GM19239 (cell line): ENCODE measurements around the gene HOXC6.
A peak's percentile ranks its signal among the peaks of the same experiment; 100 is the strongest.

ENCODE experiments used
- DNase-seq: peaks from one replicate; pipeline ENCODE4 v3.0.0; 2011; ENCODE audit warnings: low spot score; ENCODE audit not compliant: insufficient read length
- FAIRE-seq: peaks from 2 replicates; lab custom pipeline; 2011; peaks lifted over from hg19 to GRCh38; lab: Jason Lieb, UNC

The HOXC6 gene

DNA sequence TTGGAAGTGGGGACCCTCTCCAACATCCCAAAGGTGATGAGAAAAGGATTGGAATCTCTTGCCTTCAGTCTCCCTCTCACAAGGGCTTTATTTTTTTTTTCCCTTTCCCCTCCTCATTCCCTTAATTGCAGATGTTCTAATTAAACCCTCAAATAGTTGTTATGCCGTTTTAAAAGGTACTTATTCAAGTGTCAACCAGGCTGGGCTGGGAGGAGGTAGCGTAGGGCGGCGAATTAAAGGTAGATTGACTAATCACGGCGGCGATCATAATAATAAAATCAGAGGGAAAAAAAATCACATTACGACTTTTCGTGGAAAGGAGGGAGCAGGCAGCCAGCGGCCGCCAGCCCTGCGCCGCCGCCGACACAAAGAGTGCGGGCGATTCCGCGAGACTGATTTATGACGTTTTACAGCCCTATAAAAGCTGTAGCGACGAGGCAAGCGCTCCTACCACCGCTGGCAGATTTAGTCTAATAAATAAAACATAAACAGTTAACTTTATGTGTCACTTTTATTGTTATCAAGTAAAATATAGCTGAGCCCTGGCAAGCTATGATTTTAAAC is 23.7 kb downstream of the HOXC6 start:
- no peak for DNase-seq

DNA sequence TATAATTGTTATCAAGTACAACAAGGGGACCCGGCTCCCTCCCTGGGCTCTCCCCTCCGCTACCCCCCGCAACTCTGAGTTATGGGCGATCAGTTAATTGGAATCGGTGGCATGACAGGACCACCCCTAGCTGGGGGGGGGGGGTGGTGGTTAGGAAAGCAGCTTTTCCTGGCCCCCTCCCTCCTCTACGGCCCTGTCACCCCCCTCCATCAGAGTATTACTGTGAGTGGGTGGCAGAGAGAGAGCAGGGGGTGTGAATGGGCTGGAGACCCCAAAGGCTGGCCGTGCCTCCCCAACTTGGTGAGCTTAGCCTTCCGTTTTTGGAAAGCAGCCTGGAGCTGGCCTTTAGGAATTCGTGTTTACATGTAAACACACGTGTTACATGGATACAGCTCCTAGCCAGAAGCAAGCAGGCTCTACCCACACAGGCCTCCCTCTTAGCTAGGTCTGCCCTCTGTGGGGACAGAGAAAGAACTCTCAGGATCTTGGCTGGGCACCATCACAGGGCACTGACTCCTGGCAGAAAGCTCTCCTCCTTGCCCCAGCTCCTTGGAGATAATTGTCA is 24.3 kb downstream of the HOXC6 start:
- FAIRE-seq (no peak), DNase-seq (no peak)

More for the DNA sequence above, 23.7 kb downstream of the HOXC6 start:
- FAIRE-seq = no peak

DNA sequence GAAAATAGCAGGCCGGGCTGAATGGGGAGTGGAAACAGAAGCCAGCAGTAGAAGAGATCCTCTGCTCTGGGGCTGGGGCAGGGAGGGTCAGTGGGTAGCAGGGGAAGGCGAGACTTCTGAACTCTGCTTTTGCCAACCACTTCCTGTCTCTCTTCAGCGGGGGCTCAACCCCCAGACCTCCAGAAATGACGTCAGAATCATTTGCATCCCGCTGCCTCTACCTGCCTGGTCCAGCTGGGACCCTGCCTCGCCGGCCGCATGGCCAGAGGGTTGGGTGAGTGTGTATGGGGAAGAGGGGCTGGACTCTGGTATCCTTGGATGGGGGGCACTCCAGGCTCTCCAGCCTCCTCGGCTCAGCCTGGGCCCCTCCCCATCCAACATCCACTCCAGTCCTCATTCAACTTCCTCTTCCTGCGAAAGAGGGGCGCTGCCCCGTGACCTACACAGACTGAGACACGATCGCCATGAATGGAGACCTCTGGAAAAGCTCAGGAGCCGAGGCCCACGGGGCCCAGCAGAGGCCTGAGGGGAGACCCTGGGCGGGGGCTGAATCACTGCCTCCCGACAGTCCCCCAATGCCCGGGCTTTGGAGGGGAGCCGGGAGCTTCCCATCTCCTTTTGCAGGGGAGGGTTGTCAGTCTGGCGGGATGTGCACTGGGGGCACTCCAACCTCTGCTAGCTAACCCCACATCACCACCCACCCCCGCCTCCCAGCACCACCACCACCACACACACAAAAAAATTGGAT is 24.9 kb downstream of the HOXC6 start:
- FAIRE-seq (peak; percentile 94), DNase-seq (peak; percentile 77)

DNA sequence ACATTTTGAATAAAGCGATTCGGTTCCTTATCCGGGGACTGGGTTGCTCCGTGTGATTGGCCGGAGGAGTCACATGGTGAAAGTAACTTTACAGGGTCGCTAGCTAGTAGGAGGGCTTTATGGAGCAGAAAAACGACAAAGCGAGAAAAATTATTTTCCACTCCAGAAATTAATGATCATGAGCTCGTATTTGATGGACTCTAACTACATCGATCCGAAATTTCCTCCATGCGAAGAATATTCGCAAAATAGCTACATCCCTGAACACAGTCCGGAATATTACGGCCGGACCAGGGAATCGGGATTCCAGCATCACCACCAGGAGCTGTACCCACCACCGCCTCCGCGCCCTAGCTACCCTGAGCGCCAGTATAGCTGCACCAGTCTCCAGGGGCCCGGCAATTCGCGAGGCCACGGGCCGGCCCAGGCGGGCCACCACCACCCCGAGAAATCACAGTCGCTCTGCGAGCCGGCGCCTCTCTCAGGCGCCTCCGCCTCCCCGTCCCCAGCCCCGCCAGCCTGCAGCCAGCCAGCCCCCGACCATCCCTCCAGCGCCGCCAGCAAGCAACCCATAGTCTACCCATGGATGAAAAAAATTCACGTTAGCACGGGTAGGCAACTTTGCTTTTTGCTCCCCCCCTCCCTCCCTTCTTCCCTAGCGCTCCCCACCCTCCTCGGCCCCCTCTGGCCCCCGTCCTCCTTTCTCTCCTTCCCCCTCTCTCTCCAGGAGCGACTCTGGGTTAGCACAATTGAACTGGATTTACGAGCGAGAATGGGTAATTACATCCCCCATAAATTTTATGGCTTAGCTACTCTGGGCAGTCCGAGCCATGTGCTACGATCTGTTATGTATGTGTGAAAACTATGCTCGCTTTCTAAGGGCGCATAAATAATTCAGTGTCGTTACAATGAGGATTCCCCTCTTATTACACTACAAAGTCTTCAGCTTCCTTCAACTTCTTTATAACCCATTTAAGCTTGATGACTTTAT is 25.8 kb downstream of the HOXC6 start, which contains the start of gene HOXC4:
Gene HOXC4 (plus strand): TSS at position 85 of the 991 bp plus-strand sequence. CDS start 88 bp downstream, at position 173.
- no peak for DNase-seq

DNA sequence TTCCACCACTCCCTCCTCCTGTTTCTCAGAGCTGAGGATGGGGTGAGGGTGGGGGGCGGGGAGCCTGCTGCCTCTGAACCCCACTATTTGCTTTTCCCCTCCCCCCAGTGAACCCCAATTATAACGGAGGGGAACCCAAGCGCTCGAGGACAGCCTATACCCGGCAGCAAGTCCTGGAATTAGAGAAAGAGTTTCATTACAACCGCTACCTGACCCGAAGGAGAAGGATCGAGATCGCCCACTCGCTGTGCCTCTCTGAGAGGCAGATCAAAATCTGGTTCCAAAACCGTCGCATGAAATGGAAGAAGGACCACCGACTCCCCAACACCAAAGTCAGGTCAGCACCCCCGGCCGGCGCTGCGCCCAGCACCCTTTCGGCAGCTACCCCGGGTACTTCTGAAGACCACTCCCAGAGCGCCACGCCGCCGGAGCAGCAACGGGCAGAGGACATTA is 26.5 kb downstream of the HOXC6 start:
- DNase-seq (no peak), FAIRE-seq (no peak)

More for the DNA sequence above, 25.8 kb downstream of the HOXC6 start, which contains the start of gene HOXC4:
- FAIRE-seq = peak; percentile 39

DNA sequence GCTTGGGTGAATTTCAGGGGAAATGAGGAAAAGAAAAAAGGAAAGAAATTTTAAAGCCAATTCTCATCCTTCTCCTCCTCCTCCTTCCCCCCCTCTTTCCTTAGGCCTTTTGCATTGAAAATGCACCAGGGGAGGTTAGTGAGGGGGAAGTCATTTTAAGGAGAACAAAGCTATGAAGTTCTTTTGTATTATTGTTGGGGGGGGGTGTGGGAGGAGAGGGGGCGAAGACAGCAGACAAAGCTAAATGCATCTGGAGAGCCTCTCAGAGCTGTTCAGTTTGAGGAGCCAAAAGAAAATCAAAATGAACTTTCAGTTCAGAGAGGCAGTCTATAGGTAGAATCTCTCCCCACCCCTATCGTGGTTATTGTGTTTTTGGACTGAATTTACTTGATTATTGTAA is 27.3 kb downstream of the HOXC6 start:
- FAIRE-seq = no peak
- no peak for DNase-seq

DNA sequence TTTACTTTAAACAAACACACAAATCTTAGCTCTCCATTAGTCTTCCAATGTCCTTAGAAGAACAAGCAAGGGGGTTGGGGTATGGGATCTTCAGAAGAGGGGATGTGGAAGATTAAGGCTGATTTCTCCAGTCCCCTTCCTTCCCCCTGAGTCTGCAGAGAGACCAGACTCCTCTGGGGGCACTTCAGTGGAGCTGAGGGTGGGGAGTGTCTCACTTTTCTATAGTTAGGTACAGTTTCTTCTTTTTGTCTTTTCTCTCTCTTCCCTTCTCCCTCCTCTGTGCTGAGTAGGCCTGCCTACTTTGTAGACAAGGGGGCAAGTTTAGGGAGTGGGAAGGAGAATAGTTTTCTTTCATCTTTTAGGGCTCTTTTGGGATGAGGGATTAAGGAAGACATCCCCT is 27.9 kb downstream of the HOXC6 start:
- DNase-seq (no peak), FAIRE-seq (no peak)

DNA sequence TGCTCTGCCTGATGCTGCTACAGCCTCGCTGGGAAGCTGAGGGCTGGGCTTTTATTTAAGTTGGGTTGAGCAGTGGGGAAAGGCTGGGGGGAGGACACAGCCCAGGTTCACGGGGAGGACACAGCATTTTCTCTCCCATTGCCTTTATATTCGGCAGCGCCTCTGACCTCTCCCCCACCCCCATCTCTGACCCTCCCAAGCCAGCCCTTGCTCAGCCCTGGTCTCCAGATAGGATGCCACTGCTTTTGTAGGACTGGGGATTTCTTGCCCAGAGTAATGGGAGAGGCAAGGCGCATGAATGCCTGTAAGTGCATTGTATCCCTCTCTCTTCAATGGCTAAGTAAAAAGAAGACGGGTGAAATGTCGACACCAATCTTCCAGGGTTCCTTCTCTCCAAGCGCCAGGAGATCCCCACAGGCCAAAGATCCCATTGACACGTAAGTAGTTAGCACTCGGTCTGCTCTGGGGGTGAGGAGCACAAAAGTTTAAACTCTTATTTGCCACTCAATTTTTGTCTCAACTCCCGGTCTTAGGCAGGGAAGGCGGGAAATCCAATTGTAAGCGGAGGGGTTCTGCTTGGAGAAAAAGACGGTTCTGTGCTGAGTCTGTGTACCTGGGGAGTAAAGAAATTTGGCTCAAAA is 30.0 kb downstream of the HOXC6 start:
- FAIRE-seq (no peak), DNase-seq (no peak)

DNA sequence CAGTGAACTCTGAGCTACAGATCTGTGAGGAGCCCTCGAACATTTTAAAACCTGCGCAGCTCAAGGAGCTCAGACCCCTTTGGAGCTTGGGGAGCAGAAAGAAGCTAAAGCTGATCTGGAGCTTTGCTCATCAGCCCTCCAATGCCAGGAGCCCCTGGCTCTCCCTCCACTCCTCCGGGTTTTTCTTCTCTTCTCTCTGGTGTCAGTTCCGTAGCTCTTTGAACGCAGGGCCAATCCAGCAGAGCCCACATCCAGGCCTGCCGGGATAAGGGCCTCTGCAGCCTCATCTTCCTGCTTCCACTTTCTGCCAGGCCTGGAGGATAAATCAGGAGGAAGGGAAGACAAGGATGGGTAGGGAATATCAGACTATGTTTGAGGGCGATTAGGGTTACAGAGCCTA is 31.4 kb downstream of the HOXC6 start:
- DNase-seq (no peak), FAIRE-seq (no peak)

DNA sequence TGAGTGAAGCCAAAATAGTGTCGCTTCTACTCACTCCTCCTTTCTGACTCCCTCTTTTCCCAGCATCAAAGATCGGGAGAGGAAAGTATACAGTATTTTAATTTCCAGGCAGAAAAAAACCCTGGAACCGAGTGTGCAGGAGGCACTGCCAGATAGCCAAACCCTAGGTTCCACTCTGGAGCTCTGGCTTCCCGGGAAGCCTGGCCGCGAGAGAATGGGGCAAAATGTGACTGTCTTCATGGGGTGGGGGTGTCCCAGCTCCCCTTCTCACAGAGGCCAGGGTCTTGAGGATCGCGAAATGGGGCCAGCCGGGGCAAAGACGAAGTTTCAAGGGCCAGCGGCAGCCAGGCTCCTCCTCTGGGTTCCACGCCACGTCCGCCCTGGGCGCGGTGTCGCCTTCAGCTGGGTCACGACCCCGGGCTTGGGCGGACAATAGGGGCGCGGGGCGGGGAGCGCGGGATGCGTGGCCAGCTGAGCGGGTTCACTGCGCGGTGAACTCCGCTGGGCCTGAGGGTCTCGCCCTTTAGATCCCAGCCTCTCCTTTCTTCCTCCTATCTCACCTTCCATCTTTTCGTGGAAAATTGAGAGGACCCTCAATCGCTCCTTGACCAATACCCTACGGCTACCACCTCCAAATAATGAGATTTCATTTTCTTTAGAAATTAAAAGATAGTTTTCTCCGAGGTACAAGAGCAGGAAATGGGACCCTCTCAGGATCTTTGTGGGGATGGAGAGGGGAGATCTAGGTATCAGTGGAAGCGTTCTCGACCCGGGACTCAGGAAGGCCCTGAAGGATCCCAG is 32.1 kb downstream of the HOXC6 start:
- FAIRE-seq = no peak
- DNase-seq = no peak

DNA sequence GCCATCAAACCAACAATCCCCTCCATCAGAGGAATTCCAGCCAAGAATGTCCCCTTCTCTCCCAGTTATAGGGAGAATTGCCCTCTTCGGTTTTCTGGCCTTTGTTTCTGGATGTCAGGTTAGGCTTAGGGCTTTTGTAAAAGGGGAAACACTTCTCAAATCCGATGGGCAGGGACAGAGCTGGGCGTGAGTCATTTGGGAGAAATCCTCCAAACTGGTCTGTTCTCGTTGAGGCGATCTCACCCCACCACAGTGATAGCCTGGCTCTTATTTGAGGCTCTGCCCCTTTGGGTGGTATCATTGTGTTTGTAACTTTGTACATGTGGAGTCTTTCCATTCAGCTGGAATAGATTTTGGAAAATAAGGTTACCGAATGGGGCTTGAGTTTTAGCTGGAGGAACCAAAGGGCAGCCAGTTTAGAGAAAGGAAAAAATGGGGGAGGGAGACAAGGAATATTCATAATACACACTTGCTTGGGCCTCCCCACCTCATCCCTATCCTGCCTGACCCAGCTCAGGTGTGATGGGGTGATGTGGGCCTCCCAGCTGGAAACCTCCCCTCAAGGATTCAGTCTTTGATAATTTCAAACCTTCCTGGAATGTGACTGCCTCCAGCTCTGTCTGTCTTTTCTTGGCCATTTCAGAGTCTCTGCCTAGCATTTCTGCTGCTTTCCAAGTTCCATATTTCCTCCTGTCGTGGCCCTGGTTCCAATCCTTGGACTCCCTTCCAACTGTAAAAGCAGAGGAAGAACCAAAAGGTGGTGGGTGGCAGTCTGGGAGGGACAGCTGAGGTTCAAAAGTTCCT is 32.9 kb downstream of the HOXC6 start:
- FAIRE-seq (no peak), DNase-seq (no peak)

DNA sequence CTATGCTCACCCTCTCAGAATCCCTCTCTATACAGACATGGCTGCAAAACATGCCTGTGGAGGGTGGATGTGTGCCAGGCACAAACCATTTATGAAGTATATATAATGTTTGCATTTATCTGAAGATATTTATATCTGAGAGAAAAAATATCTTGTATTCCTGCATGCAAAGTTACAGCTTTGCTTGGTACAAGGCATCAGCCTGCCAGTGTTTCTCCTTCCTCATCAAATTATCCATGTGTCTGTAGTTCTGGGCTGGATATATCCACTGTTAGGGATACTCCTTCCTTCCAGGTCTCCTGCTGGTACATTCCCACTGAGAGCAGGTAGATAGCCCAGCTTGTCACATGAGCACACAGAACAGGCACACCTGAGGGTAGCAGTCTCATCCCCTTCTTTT is 37.4 kb downstream of the HOXC6 start:
- DNase-seq (no peak), FAIRE-seq (no peak)

DNA sequence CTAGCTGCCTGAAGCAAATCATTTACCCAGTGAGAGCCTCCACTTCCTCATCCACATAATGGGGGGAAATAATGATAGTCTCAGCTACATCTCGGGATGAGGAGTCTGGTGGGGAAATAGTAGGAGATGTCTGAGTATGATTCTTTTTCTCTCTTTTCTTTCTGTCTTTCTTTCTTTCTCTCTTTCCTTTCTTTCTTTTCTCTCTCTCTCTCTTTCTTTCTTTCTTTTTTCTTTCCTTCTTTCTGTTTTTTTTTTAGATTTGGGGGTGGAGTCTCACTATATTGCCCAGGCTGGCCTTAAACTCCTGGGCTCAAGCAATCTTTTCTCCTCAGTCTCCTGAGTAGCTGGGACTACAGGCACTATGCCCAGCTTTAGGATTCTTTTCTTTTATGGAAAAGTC is 38.2 kb downstream of the HOXC6 start:
- DNase-seq (no peak), FAIRE-seq (no peak)

DNA sequence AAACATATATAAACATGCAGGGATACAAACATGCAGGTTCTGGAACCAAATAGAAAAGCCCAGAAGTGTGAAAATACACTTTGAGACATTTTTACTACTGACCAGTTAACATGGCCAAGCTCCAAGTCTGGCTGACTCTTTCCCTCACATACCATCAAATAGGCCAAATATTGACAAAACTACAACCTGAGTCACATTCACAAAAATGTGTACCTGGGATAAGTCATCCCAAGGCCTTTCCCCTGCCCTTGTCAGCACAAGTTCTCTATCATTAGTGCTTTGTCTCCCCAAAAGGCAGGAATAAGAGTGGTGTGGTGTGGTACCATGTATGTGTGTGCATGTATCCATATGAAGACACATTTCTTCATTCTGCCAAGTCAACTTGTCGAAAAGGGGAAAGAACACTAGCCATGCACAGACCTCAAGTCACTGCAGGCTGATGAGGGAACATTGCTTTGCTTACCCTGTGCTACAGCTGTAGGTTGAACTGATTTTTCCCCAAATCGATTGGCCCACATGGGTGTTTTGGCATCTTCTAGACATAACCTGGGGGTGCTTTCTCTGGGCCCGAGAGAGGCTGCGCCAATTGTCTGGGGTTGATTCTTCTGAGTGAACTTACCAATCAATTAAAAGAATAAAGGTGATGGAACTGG is 40.3 kb downstream of the HOXC6 start:
- no peak for DNase-seq
- FAIRE-seq = no peak

DNA sequence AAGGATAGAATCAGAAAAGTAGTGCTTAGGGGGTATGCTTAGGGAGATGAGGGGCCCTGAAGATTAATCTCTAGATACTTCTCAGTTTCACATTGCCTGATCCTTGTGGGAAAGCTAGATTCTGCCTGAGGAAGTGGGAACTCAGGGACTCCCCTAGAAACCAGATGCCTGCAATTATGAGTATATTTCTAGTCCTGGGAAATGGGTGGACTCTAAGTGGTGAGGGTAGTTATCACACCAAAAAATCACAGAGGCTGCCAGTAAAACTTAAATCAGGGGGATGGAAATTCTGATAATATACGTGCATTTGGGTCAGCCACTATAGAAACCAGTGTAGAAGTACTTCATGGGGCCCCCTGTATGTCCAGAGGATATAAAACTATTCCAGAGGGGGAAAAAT is 43.7 kb downstream of the HOXC6 start:
- FAIRE-seq (no peak), DNase-seq (no peak)

DNA sequence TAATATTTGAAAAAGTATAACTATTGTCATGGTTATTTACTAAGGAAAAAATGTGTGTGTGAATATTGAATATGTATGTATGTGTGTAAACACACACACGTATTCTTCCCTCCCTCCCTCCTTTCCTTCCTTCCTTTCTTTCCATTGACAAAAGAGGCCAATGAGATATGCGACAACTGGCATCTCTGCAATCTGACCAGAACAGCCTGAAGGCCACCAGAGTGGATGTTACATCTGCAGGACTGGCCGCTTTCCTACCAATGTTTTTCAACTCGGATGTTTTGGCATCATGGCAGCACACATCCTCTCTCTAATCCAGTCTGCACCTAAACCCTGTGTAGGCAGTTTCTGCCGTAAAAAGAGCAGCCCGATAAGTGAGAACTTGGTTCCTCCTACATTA is 46.1 kb downstream of the HOXC6 start:
- FAIRE-seq (no peak), DNase-seq (no peak)

DNA sequence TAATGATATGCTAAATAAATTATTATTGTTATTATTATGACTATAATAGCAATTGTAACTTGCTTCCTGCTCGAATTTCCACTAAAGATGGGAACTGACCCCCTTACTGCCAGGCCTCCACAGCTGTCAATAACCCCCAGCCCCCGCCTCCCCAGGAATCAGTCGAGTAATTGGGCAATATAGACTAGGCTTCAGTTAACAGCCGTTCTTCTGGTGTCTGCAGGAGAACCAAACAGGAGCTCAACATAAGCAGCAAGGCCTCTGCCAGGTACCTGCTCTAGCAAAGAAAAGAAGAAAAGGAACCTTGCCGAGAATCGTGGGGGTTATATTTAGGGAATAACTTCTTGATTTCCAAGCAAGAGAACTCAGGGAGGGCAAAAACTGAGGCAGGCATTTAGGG is 47.2 kb downstream of the HOXC6 start:
- FAIRE-seq (no peak), DNase-seq (no peak)

DNA sequence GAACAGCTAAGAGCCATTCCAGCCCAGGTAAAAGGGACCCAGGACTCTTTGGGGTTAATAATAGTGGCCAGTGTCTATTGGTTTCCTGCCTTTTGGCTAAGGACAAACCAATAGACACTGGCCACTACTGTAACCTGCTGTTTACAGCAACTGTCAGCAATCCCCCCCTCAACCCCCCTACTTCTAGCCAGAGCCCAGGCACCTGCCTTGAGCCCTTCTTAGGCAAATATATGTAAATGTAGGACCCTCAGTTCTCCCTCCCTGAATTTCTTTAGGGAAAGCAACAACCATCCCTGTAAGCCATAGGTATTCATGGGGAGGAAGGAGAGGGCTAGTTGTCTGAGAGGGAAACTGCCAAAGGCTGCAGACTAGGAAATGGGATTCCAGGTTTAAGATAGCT is 47.7 kb downstream of the HOXC6 start:
- DNase-seq (no peak), FAIRE-seq (no peak)
